WTC11 (cell line): ENCODE results near the gene LYRM4. TPM values are rescaled to one million over a fixed set of nuclear protein-coding genes. Genes with fewer than 3 reads are reported as not detected.

Experiments used
- ATAC-seq: fragments of 200-7000 bp; cut with Tn5 transposase; 2 replicates; pipeline ENCODE4 v1.10.0; 2021; ENCODE audit warnings: mild to moderate bottlenecking, moderate library complexity
- CTCF ChIA-PET: fragments of 300-600 bp; sonication (Branson Sonifier 250); formaldehyde crosslinking; loops from one replicate; lab custom pipeline; 2021; ENCODE audit warnings: antibody characterized with exemption; lab: Charles Lee
- POLR2A ChIA-PET: fragments of 350-600 bp; sonication (Branson Sonifier 250); formaldehyde crosslinking; loops from one replicate; lab custom pipeline; 2021; ENCODE audit warnings: antibody characterized with exemption; lab: Charles Lee
- DNase-seq: peaks from one replicate; pipeline ENCODE4 v3.0.0; 2021; ENCODE audit warnings: low spot score
- H3K27ac Mint-ChIP-seq: 2 replicates; pipeline ENCODE4 v1.8.0; 2021; ENCODE audit warnings: mixed read lengths
- H3K27me3 Mint-ChIP-seq: 2 replicates; pipeline ENCODE4 v1.8.0; 2021; ENCODE audit warnings: low read depth, mild to moderate bottlenecking, moderate library complexity, mixed read lengths
- H3K36me3 Mint-ChIP-seq: 2 replicates; pipeline ENCODE4 v1.8.0; 2021; ENCODE audit warnings: mixed read lengths
- H3K4me1 Mint-ChIP-seq: 2 replicates; pipeline ENCODE4 v1.8.0; 2022; ENCODE audit warnings: mixed read lengths
- H3K4me3 Mint-ChIP-seq: 2 replicates; pipeline ENCODE4 v1.8.0; 2021; ENCODE audit warnings: mild to moderate bottlenecking, moderate library complexity, mixed read lengths
- H3K9me3 Mint-ChIP-seq: 2 replicates; pipeline ENCODE4 v1.8.0; 2021; ENCODE audit warnings: mixed read lengths
- ESRRA ChIP-seq: sonication (generic); formaldehyde crosslinking; IDR thresholded peaks from 2 replicates; pipeline ENCODE4 v1.8.1; 2022; ENCODE audit warnings: mild to moderate bottlenecking, missing genetic modification reagents, borderline replicate concordance
- GRHL2 ChIP-seq: fragments of 250-450 bp; sonication (Bioruptor Pico); IDR thresholded peaks from 2 replicates; pipeline ENCODE4 v1.8.0; 2022; ENCODE audit warnings: mild to moderate bottlenecking, moderate library complexity; ENCODE audit not compliant: insufficient replicate concordance, severe bottlenecking
- GTF2I ChIP-seq: fragments of 250-450 bp; sonication (Bioruptor Pico); conservative IDR thresholded peaks from 2 replicates; pipeline ENCODE4 v1.4.0; 2021; ENCODE audit warnings: mild to moderate bottlenecking
- IRF2 ChIP-seq: sonication (generic); formaldehyde crosslinking; IDR thresholded peaks from 2 replicates; pipeline ENCODE4 v1.8.0; 2022; ENCODE audit warnings: low read depth, missing genetic modification reagents, borderline replicate concordance
- TEAD1 ChIP-seq: sonication (generic); formaldehyde crosslinking; IDR thresholded peaks from 2 replicates; pipeline ENCODE4 v1.8.0; 2022; ENCODE audit warnings: mild to moderate bottlenecking, missing genetic modification reagents
- TP53 ChIP-seq: sonication (generic); formaldehyde crosslinking; IDR thresholded peaks from 2 replicates; pipeline ENCODE4 v1.8.1; 2023; ENCODE audit warnings: mild to moderate bottlenecking, missing genetic modification reagents
- ZNF121 ChIP-seq: sonication (generic); formaldehyde crosslinking; IDR thresholded peaks from 2 replicates; pipeline ENCODE4 v1.8.0; 2023; ENCODE audit warnings: missing genetic modification reagents
- total RNA-seq: library from RNA; stranded (reverse); gene quantifications from 3 replicates; pipeline ENCODE4 v1.2.3, GENCODE V29; 2021
- TF ChIP-seq, protein P1 (sequence below): fragments of 200-600 bp; IDR thresholded peaks from 2 replicates; pipeline ENCODE4 v1.8.0; 2022; ENCODE audit warnings: antibody characterized with exemption
- TF ChIP-seq, protein P2 (sequence below): fragments of 250-450 bp; sonication (Bioruptor Pico); IDR thresholded peaks from 2 replicates; pipeline ENCODE4 v1.9.0; 2021; ENCODE audit warnings: mild to moderate bottlenecking, borderline replicate concordance
- TF ChIP-seq, protein P3 (sequence below): sonication (generic); formaldehyde crosslinking; IDR thresholded peaks from 2 replicates; pipeline ENCODE4 v1.8.0; 2022; ENCODE audit warnings: mild to moderate bottlenecking, missing genetic modification reagents
- TF ChIP-seq, protein P4 (sequence below): sonication (generic); formaldehyde crosslinking; IDR thresholded peaks from 2 replicates; pipeline ENCODE4 v1.8.1; 2022; ENCODE audit warnings: low read depth, mild to moderate bottlenecking, moderate library complexity, missing genetic modification reagents, borderline replicate concordance

The LYRM4 gene
- total RNA-seq, 1 experiment from 2014 or later: 49.7 TPM

DNA sequence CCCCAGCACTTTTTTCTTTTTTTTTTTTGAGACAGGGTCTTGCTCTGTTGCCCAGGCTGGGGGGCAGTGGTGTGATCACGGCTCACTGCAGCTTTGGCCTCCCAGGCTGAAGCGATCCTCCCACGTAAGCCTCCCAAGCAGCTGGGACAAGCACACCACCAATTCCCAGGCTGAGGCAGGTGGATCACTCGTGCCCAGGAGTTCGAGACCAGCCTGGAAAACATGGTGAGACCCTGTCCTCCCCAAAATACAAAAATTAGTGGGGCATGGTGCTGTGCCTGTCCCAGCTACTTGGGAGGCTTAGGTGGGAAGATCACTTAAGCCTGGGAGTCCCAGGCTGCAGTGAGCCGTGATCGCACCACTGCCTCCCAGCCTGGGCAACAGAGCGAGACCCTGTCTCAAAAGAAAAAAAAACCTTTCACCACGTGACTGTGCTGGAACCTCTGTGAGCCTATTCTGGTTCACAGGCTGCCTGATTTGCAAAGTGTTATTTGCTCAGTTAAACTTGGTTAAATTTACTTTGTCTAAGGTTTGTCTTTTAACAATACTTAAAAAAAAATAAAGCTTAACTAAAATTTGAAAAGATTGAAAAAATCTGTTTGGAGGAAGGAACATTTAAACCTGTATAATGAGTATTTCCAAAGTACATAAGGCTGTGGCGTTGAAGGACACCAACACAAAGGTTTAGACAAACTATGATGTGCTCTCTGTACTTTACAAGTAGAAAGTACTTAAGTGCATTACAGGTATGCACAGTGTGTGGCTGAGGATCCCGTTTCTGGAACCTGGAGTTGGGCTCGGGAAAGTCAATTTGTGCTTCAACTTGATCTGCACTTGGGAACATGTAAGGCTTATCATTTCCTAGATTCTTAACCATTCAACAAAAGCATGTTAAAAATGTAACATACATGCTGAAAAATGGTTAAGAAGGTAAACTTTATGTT is 120.7 kb downstream of the LYRM4 start:
- ATAC-seq (no peak), DNase-seq (no peak)
- ChIA-PET CTCF (interaction anchor here (1.4 kb wide), 1 partner anchor 9 kb away, joined by 3 read pairs; no protein-coding TSS in a partner anchor), POLR2A (no interaction called here)
- H3K4me1 Mint-ChIP-seq: peaks cover 32% of the 10 kb centered on the region
- no peak overlapping the region for H3K4me3 Mint-ChIP-seq
- no peak overlapping the region for H3K27ac Mint-ChIP-seq
- H3K27me3 Mint-ChIP-seq: peaks cover 2% of the 10 kb centered on the region; the same call in 1 of the 2 replicates
- TF ChIP-seq TEAD1 (CRISPR knock-in tag): no peak
- TF ChIP-seq GTF2I: 0 out of 2 replicates have a peak, but pooled peaks have one; percentile 18
- peak; percentile 93 for TF ChIP-seq ZNF121 (CRISPR knock-in tag)
- no peaks in the 10 kb centered on the region for H3K9me3 Mint-ChIP-seq
- no peaks in the 10 kb centered on the region for H3K36me3 Mint-ChIP-seq

DNA sequence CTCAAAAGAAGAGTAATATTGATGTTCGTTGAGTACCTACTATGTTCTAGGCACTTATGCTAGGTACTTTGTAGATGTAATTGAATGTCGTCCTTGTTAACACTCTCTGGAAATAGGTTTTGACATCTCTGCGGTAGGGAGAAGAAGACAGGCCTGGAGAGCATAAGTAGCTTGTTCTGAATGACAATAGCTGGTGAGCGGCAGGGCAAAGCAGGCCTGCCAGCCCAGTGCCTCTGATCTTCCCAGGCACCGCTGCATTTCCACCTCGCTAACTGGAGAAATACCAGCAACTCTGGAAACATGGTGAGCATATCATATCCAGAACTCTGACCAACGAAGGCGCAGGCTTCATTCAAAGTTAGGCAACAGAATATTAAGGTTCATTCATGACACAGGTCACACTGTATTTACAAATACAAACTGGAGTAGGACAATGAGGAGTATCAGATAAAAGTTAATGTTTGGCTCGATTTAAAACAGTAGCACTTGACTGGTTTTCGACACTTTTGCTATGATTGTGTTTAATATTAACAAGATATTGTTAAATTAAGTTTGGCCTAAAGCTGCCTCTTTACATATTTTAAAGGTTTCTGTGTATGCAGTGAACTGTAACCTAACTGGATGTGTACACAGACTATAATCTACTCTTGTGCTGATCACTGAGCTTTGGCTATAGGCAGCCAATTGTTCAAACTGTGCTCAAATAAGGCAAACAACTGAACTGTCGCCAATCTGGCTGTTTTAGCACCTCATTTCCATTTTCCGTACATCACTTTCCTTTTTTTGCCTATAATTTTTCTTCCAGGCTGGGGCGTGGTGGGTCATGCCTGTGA is 121.5 kb downstream of the LYRM4 start:
- H3K36me3 Mint-ChIP-seq: no peaks in the 10 kb centered on the region
- TF ChIP-seq IRF2: no peak
- TF ChIP-seq, protein P1, sequence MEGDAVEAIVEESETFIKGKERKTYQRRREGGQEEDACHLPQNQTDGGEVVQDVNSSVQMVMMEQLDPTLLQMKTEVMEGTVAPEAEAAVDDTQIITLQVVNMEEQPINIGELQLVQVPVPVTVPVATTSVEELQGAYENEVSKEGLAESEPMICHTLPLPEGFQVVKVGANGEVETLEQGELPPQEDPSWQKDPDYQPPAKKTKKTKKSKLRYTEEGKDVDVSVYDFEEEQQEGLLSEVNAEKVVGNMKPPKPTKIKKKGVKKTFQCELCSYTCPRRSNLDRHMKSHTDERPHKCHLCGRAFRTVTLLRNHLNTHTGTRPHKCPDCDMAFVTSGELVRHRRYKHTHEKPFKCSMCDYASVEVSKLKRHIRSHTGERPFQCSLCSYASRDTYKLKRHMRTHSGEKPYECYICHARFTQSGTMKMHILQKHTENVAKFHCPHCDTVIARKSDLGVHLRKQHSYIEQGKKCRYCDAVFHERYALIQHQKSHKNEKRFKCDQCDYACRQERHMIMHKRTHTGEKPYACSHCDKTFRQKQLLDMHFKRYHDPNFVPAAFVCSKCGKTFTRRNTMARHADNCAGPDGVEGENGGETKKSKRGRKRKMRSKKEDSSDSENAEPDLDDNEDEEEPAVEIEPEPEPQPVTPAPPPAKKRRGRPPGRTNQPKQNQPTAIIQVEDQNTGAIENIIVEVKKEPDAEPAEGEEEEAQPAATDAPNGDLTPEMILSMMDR: no peak
- no peak for TF ChIP-seq ESRRA (CRISPR knock-in tag)
- no peak for TF ChIP-seq TP53
- TF ChIP-seq, protein P2, sequence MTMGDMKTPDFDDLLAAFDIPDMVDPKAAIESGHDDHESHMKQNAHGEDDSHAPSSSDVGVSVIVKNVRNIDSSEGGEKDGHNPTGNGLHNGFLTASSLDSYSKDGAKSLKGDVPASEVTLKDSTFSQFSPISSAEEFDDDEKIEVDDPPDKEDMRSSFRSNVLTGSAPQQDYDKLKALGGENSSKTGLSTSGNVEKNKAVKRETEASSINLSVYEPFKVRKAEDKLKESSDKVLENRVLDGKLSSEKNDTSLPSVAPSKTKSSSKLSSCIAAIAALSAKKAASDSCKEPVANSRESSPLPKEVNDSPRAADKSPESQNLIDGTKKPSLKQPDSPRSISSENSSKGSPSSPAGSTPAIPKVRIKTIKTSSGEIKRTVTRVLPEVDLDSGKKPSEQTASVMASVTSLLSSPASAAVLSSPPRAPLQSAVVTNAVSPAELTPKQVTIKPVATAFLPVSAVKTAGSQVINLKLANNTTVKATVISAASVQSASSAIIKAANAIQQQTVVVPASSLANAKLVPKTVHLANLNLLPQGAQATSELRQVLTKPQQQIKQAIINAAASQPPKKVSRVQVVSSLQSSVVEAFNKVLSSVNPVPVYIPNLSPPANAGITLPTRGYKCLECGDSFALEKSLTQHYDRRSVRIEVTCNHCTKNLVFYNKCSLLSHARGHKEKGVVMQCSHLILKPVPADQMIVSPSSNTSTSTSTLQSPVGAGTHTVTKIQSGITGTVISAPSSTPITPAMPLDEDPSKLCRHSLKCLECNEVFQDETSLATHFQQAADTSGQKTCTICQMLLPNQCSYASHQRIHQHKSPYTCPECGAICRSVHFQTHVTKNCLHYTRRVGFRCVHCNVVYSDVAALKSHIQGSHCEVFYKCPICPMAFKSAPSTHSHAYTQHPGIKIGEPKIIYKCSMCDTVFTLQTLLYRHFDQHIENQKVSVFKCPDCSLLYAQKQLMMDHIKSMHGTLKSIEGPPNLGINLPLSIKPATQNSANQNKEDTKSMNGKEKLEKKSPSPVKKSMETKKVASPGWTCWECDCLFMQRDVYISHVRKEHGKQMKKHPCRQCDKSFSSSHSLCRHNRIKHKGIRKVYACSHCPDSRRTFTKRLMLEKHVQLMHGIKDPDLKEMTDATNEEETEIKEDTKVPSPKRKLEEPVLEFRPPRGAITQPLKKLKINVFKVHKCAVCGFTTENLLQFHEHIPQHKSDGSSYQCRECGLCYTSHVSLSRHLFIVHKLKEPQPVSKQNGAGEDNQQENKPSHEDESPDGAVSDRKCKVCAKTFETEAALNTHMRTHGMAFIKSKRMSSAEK (CRISPR knock-in tag): no peak
- TF ChIP-seq, protein P3, sequence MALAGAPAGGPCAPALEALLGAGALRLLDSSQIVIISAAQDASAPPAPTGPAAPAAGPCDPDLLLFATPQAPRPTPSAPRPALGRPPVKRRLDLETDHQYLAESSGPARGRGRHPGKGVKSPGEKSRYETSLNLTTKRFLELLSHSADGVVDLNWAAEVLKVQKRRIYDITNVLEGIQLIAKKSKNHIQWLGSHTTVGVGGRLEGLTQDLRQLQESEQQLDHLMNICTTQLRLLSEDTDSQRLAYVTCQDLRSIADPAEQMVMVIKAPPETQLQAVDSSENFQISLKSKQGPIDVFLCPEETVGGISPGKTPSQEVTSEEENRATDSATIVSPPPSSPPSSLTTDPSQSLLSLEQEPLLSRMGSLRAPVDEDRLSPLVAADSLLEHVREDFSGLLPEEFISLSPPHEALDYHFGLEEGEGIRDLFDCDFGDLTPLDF (CRISPR knock-in tag): no peak
- TF ChIP-seq, protein P4, sequence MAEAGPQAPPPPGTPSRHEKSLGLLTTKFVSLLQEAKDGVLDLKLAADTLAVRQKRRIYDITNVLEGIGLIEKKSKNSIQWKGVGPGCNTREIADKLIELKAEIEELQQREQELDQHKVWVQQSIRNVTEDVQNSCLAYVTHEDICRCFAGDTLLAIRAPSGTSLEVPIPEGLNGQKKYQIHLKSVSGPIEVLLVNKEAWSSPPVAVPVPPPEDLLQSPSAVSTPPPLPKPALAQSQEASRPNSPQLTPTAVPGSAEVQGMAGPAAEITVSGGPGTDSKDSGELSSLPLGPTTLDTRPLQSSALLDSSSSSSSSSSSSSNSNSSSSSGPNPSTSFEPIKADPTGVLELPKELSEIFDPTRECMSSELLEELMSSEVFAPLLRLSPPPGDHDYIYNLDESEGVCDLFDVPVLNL (CRISPR knock-in tag): no peak
- TF ChIP-seq GRHL2 (CRISPR knock-in tag): no peak
- ATAC-seq (peak; percentile 85), DNase-seq (peak; percentile 46)
- ChIA-PET POLR2A (no interaction called here), CTCF (no interaction called here)
- H3K9me3 Mint-ChIP-seq: no peaks in the 10 kb centered on the region
- peak overlapping the region; percentile 39; the same call in 1 of the 2 replicates for H3K4me3 Mint-ChIP-seq
- H3K4me1 Mint-ChIP-seq: peaks cover 35% of the 10 kb centered on the region
- peak overlapping the region; percentile 92 for H3K27ac Mint-ChIP-seq
- H3K27me3 Mint-ChIP-seq: peaks cover 2% of the 10 kb centered on the region; the same call in 1 of the 2 replicates
